K562 (cell line): ENCODE measurements around the gene LYPD6B. TPM values are rescaled to one million over a fixed set of nuclear protein-coding genes. Genes with fewer than 3 reads are reported as not detected.

Source experiments
- ATAC-seq: fragments of 200-7000 bp; cut with Tn5 transposase; 3 replicates; pipeline ENCODE4 v1.9.1; 2020; ENCODE audit warnings: moderate library complexity
- BruUV-seq: library from RNA; stranded (reverse); fragments of 400-500 nt; replicated peaks from 2 replicates; lab custom pipeline; 2021; lab: Mats Ljungman, UMichigan
- CTCF ChIA-PET: fragments of 300-600 bp; formaldehyde crosslinking; extraction: SDS; loops from one replicate; lab custom pipeline; 2021; ENCODE audit warnings: low intra/inter-chr PET ratio; lab: Yijun Ruan, JAX
- POLR2A ChIA-PET: fragments of 300-600, 350-650 bp; sonication (Branson Sonifier 250); formaldehyde crosslinking; extraction: SDS; loops from one replicate; lab custom pipeline; 2021; ENCODE audit warnings: antibody characterized with exemption, inconsistent platforms; lab: Yijun Ruan, JAX
- DNase-seq, 4 experiments: peaks; one replicate each; pipeline versions ENCODE4 v3.0.0 to v3.0.0-alpha.2; 2011 to 2018; ENCODE audit warnings: low spot score in 3 of 4, mixed read lengths in 3 of 4; ENCODE audit errors: extremely low read depth in 1 of 4
- FAIRE-seq: peaks from 2 replicates; lab custom pipeline; 2011; peaks lifted over from hg19 to GRCh38; lab: Jason Lieb, UNC
- H2AFZ ChIP-seq: 2 replicates; pipeline ENCODE4 v1.6.0; 2011; ENCODE audit warnings: low read depth, low read length, control low read depth, inconsistent platforms
- H3K27ac ChIP-seq: fragments of 200-600 bp; 3 replicates; pipeline ENCODE4 v1.8.0; 2011; ENCODE audit warnings: low read depth, mild to moderate bottlenecking, control low read depth, inconsistent platforms, low read length, moderate library complexity, mixed read lengths; ENCODE audit errors: extremely low read depth
- H3K27me3 ChIP-seq, 2 experiments: fragments of 300-600 bp in 1 of 2; 2 replicates in 1 of 2; 3 replicates in 1 of 2; pipeline versions ENCODE4 v1.6.0 to v1.8.0; 2011; ENCODE audit warnings: inconsistent platforms in 2 of 2, low read length in 2 of 2, mild to moderate bottlenecking in 1 of 2, mixed read lengths in 1 of 2, moderate library complexity in 1 of 2; ENCODE audit not compliant: control insufficient read depth in 2 of 2, insufficient read depth in 2 of 2
- H3K36me3 ChIP-seq: fragments of 300-600 bp; 3 replicates; pipeline ENCODE4 v1.8.0; 2011; ENCODE audit warnings: mild to moderate bottlenecking, low read length, inconsistent platforms; ENCODE audit not compliant: control insufficient read depth, insufficient read depth
- H3K4me1 ChIP-seq, 2 experiments: fragments of 200-600 bp in 1 of 2; replicated peaks in 1 of 2; 2 replicates in 1 of 2; 3 replicates in 1 of 2; pipeline versions ENCODE4 v1.5.1 to v1.8.0; 2011; ENCODE audit warnings: inconsistent platforms in 2 of 2, low read length in 2 of 2, mild to moderate bottlenecking in 1 of 2, mixed read lengths in 1 of 2, moderate library complexity in 1 of 2; ENCODE audit not compliant: control insufficient read depth in 2 of 2, insufficient read depth in 2 of 2
- H3K4me2 ChIP-seq: 2 replicates; pipeline ENCODE4 v1.6.1; 2011; ENCODE audit warnings: low read length, control low read depth, inconsistent platforms, mixed read lengths; ENCODE audit not compliant: insufficient read depth
- H3K4me3 ChIP-seq: fragments of 200-600 bp; sonication (generic), shearing (Covaris generic); 2 replicates; pipeline ENCODE4 v1.5.1; 2016; ENCODE audit warnings: control low read depth, inconsistent platforms
- H3K79me2 ChIP-seq: fragments of 200-600 bp; 3 replicates; pipeline ENCODE4 v1.8.0; 2011; ENCODE audit warnings: low read length, inconsistent platforms; ENCODE audit not compliant: control insufficient read depth, insufficient read depth
- H3K9ac ChIP-seq, 2 experiments: 2 replicates each; pipeline versions ENCODE4 v1.6.0 to v1.6.1; 2011; ENCODE audit warnings: low read depth in 2 of 2, low read length in 2 of 2, control low read depth in 1 of 2, inconsistent platforms in 1 of 2, mild to moderate bottlenecking in 1 of 2, mixed read lengths in 1 of 2; ENCODE audit not compliant: insufficient read depth in 1 of 2
- H3K9me1 ChIP-seq: one replicate; pipeline ENCODE4 v1.6.0; 2011; ENCODE audit warnings: inconsistent platforms, mild to moderate bottlenecking, low read length, moderate library complexity; ENCODE audit not compliant: control insufficient read depth, insufficient read depth
- H3K9me3 ChIP-seq: replicated peaks from 2 replicates; pipeline ENCODE4 v1.5.1; 2011; ENCODE audit warnings: low read depth, low read length, inconsistent platforms; ENCODE audit not compliant: control insufficient read depth, insufficient read depth
- H4K20me1 ChIP-seq: replicated peaks from 2 replicates; pipeline ENCODE4 v1.6.1; 2011; ENCODE audit warnings: low read length, inconsistent platforms, mixed read lengths; ENCODE audit not compliant: control insufficient read depth, insufficient read depth
- CHAMP1 ChIP-seq: fragments of 450-650 bp; IDR thresholded peaks from 2 replicates; pipeline ENCODE4 v1.6.1; 2016; ENCODE audit warnings: mild to moderate bottlenecking
- CHD2 ChIP-seq: IDR thresholded peaks from 2 replicates; pipeline ENCODE4 v1.6.1; 2011; ENCODE audit warnings: low read depth, low read length
- TCF7 ChIP-seq: sonication (generic); IDR thresholded peaks from 2 replicates; pipeline ENCODE4 v1.6.1; 2016; ENCODE audit warnings: antibody characterized with exemption, borderline replicate concordance
- WGBS: fragments of 100-300 bp; shearing (Covaris generic); methylation state at CpG from one replicate; pipeline ENCODE4 v1.1.6; 2016; ENCODE audit warnings: low coverage, mixed read lengths; ENCODE audit not compliant: insufficient coverage; ENCODE audit errors: missing lambda C conversion rate; 5-methylcytosine and 5-hydroxymethylcytosine counted together
- in situ Hi-C: fragments of 300-500 bp; cut with MboI; formaldehyde crosslinking; loops from 4 replicates; pipeline ENCODE4 v1.15.0; 2018; ENCODE audit warnings: inconsistent platforms, mixed read lengths
- intact Hi-C: fragments of 100-400 bp; cut with micrococcal nuclease; formaldehyde crosslinking; loops from 2 replicates; pipeline ENCODE4 v1.14.2; 2022
- polyA plus RNA-seq, 8 experiments: library from polyadenylated mRNA; depleted of rRNA in 4 of 8; stranded (reverse) in 5 of 8; unstranded in 3 of 8; fragments of >200 nt; fragmentation: Nextera tagmentation in 2 of 8; fragmentation: Illumina TruSeq in 1 of 8; extraction: Ambion mirVana in 2 of 8; extraction: Trizol in 1 of 8; gene quantifications; 2 replicates each; pipeline versions ENCODE4 v1.2.1 to v1.2.3, GENCODE V29; 2011 to 2014; ENCODE audit warnings: inconsistent platforms in 1 of 8, missing spikeins in 1 of 8
- total RNA-seq, 7 experiments: library from RNA; depleted of rRNA in 6 of 7; stranded (reverse); fragments of >200 nt in 6 of 7; fragmentation: Illumina TruSeq in 2 of 7; extraction: Trizol in 2 of 7; gene quantifications; 2 replicates each; pipeline versions ENCODE4 v1.2.1 to v1.2.3, GENCODE V29; 2011 to 2021; ENCODE audit warnings: low replicate concordance in 1 of 7

Gene LYPD6B
- total and polyA plus RNA-seq, 9 of the 15 experiments (the other 6 are each of a cell fraction or from before 2014, with no cell fraction given): not detected

GRCh38 chr2:149006883-149007543 is 31.5 kb upstream of the LYPD6B start:
- 1% methylated on average over 4 of the region's 4 CpGs for WGBS
- in situ Hi-C loops: no loop called here
- FAIRE-seq: no peak

More at GRCh38 chr2:149006883-149007543, 31.5 kb upstream of the LYPD6B start:
- Histone ChIP-seq H3K9me3 (no peaks in the 10 kb centered on the region), H3K4me3 (no peak overlapping the region), H3K79me2 (no peaks in the 10 kb centered on the region), H2AFZ (no peak overlapping the region), H3K4me2 (no peak overlapping the region), H3K4me1 (peaks cover 0 to 6% of the 10 kb centered on the region in 2 experiments; a peak in 1 of 5 replicates), H3K9me1 (no peaks in the 10 kb centered on the region), H3K27ac (no peak overlapping the region), H3K27me3 (peaks cover 19 to 37% of the 10 kb centered on the region in 2 experiments; a peak in 4 of 5 replicates), H4K20me1 (no peaks in the 10 kb centered on the region), H3K36me3 (no peaks in the 10 kb centered on the region), H3K9ac (no peak overlapping the region)
- TF ChIP-seq CHAMP1 (no peak), CHD2 (no peak), TCF7 (no peak)
- BruUV-seq: no TSS peak
- intact Hi-C loops: no loop called here
- ChIA-PET POLR2A (no interaction called here), CTCF (no interaction called here)
- DNase-seq: no peak
- ATAC-seq: no peak
